KOPT-K1 (cell line): ENCODE results near the gene NR3C2.

Experiments used
- H3K27ac ChIP-seq: fragments of 200-600 bp; sonication (generic); 2 replicates; pipeline ENCODE4 v1.5.1; 2016; ENCODE audit warnings: antibody characterized with exemption, mild to moderate bottlenecking, low read depth, low read length; ENCODE audit not compliant: poor library complexity, severe bottlenecking
- H3K36me3 ChIP-seq: fragments of 200-600 bp; sonication (generic); 2 replicates; pipeline ENCODE4 v1.5.1; 2017; ENCODE audit warnings: antibody characterized with exemption, mild to moderate bottlenecking, low read length, moderate library complexity; ENCODE audit not compliant: insufficient read depth
- H3K9me3 ChIP-seq: fragments of 200-600 bp; sonication (generic); 2 replicates; pipeline ENCODE4 v1.5.1; 2017; ENCODE audit warnings: antibody characterized with exemption, low read length, mild to moderate bottlenecking; ENCODE audit not compliant: insufficient read depth, poor library complexity, severe bottlenecking

NR3C2 gene

DNA sequence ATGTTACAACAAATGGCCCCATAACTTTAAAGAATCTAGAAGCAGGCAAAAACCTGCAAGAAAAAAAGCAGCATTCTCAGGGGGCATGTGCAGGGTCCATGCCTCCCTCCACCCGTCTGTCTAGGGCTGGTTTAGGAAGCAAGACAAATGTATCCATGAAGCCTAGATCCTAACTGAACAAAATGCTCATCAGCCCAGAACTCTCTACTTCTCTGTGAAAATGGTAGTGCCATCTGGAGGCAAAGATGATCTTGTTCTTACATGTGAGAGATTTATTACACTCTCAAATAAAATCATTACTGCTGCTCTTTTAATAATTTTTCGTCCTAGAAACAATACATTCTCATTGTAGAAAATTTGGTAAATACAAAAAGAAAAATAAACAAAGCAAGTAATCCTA, 26.7 kb downstream of the NR3C2 start:
- H3K36me3 ChIP-seq, result no peaks in the 10 kb centered on the region
- H3K27ac ChIP-seq, result no peak overlapping the region
- no peaks in the 10 kb centered on the region for H3K9me3 ChIP-seq

GRCh38 chr4:148412460-148412994, 29.7 kb downstream of the NR3C2 start:
- Histone ChIP-seq H3K36me3 (no peaks in the 10 kb centered on the region), H3K9me3 (no peaks in the 10 kb centered on the region), H3K27ac (no peak overlapping the region)

DNA sequence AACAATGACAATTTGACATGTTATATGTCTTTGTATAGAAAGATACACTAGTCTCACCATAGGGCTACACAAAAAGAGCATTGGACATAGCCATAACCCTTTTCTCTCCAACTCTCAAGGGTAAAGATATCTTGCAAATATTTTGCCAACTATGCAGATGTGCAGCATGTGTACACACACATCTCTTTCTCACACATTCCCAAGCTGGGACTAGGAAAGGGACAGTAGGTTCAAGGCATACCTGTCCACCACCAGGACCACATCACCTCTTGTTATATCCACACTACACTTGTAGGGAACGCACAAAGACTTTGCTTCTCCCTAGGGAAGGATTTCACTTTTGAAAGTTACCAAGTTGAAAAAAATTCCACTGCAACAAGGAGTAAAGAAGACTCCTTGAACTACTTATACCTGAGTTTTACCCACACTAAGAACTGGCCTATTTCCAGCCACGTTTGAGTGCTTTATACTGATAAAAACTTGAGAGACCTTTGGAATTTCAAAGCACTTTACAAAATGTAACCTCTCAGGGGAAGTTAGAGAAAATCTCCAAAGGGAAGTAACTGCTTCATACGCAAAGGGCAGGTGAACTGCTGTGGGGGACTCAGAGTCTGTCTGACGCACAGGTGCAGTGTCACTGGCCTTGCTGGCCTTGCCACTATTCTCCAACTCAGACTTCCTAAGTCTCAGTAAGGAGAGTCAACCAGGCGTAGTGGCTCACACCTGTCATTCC, 36.9 kb downstream of the NR3C2 start:
- H3K9me3 ChIP-seq, result no peaks in the 10 kb centered on the region
- H3K36me3 ChIP-seq, result no peaks in the 10 kb centered on the region
- no peak overlapping the region for H3K27ac ChIP-seq

DNA sequence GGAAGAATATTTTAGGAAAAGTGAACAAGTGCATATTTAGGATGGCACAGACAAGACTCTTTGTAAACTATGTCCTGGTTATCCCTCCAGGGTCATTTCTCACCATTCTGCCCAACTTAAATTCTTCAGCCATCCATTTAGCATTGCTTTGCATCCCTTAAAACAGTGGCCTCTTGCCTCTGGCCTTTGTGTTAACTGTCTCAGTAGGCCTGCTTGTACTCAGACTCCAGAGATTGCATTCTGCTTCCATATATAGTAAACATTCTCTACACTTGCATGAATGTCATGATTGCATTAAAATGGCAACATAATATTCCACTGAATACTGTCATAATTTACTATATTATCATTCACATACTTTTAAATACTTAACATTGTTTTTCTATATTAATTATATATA, 43.2 kb downstream of the NR3C2 start:
- no peaks in the 10 kb centered on the region for H3K9me3 ChIP-seq
- H3K36me3 ChIP-seq, result no peaks in the 10 kb centered on the region
- H3K27ac ChIP-seq, result no peak overlapping the region

DNA sequence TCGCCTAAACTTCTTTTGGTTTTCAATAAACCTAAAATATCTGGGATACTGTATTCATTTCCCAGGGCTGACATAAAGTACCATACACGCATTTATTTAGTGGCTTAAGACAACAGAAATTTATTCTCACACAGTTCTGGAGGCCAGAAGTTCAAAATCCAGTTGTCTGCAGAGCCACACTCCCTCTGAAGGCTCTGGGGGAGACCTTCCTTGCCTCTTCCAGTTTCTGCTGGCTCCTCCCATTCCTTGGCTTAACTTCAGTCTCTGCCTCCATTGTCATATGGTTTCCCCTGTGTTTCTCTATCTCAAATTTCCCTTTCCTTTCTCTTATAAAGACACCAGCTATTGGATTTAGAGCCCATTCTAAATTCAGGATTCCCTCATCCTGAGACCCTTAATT, 44.4 kb downstream of the NR3C2 start:
- H3K36me3 ChIP-seq, result no peaks in the 10 kb centered on the region
- H3K9me3 ChIP-seq, result no peaks in the 10 kb centered on the region
- H3K27ac ChIP-seq, result no peak overlapping the region

- Histone ChIP-seq H3K27ac (no peak overlapping the region), H3K9me3 (no peaks in the 10 kb centered on the region)
Observed at GRCh38 chr4:148396986-148397673, 45.1 kb downstream of the NR3C2 start.

GRCh38 chr4:148395771-148396170, 46.4 kb downstream of the NR3C2 start:
- Histone ChIP-seq H3K9me3 (no peaks in the 10 kb centered on the region), H3K36me3 (no peaks in the 10 kb centered on the region), H3K27ac (no peak overlapping the region)

More at GRCh38 chr4:148396986-148397673, 45.1 kb downstream of the NR3C2 start:
- H3K36me3 ChIP-seq, result no peaks in the 10 kb centered on the region

DNA sequence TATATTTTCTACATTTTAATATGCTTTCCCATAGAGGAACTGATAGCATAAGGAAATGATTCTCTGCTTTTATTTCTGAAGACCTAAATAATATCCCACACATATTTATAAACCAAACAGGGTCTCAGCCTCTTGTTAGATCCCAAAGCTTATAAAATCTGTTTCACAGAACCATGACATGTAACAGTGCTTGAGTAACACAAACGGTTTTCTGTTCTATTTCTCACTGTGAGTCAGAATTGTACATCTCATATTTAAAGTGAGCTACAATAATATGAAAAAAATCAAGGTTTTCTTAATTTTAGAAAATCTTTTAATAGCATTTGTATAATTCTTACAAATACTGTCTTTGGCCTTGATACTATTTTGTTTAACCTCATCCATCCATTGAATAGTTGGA, 51.2 kb downstream of the NR3C2 start:
- Histone ChIP-seq H3K36me3 (no peaks in the 10 kb centered on the region), H3K27ac (no peak overlapping the region), H3K9me3 (no peaks in the 10 kb centered on the region)

DNA sequence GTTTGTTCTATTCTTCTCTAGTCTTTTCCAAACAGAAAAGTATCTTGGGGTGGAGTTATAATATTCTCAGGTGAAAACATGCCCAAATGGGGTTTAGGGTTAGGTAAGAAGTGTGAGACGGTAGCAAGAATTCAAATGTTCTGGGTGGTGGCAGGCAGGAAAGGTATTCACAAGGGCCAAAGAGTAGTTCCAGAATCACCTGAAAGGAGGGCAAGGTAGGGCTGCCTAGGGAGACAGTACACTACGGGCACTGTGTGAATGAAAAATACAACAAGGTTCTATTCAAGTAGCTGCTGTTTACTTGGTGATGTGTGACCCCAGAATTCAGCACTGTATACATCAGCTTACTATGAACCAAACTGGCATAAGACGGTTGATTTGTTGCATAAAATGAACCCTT, 51.9 kb downstream of the NR3C2 start:
- no peaks in the 10 kb centered on the region for H3K36me3 ChIP-seq
- H3K27ac ChIP-seq, result no peak overlapping the region
- H3K9me3 ChIP-seq, result no peaks in the 10 kb centered on the region

GRCh38 chr4:148380291-148380690, 61.9 kb downstream of the NR3C2 start:
- Histone ChIP-seq H3K36me3 (no peaks in the 10 kb centered on the region), H3K27ac (no peak overlapping the region)

DNA sequence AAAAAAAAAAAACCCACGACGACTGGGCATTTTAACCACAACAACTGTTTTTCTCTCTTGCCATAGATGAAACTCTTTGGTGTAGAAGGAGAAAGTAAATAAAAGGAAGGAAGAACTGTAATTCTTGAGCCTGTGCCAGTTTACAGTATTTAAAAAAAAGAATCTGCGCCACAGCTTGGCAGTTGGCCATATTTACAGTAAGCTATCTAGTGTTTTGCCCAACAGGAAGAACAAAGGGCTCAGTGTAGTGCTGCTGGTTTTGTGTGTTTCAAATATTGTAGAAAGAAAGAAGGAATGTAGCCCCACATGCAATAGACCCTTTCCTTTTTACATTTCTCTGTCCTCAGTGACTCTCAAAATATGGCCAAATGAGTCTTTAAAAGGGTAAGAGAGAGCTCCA, 66.1 kb downstream of the NR3C2 start:
- Histone ChIP-seq H3K36me3 (no peaks in the 10 kb centered on the region), H3K27ac (no peak overlapping the region), H3K9me3 (no peaks in the 10 kb centered on the region)

More at GRCh38 chr4:148380291-148380690, 61.9 kb downstream of the NR3C2 start:
- H3K9me3 ChIP-seq, result no peaks in the 10 kb centered on the region

- Histone ChIP-seq H3K9me3 (no peaks in the 10 kb centered on the region), H3K36me3 (no peaks in the 10 kb centered on the region), H3K27ac (no peak overlapping the region)
Observed at GRCh38 chr4:148375584-148375983, 66.6 kb downstream of the NR3C2 start.

DNA sequence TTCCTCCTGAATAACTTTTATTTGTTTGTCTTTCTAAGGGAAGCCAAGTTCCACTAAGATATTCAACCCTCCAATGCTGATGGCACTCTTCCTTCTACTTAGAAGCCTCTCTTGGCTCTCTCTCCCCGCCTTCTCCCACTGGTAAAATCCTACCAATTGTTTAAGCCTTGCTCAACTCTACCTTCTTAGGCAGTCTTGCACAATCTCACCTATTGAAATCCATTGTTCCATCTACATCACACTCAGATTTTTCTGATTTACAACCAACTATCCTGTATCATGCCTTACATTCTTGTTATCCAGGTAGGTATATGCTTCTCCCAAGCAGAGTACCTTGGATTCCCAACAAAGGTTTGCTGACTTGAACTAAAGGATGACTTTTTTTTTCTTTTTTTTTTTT, 69.1 kb downstream of the NR3C2 start:
- Histone ChIP-seq H3K36me3 (no peaks in the 10 kb centered on the region), H3K27ac (no peak overlapping the region), H3K9me3 (no peaks in the 10 kb centered on the region)

GRCh38 chr4:148369919-148370318, 72.3 kb downstream of the NR3C2 start:
- H3K27ac ChIP-seq, result no peak overlapping the region
- no peaks in the 10 kb centered on the region for H3K9me3 ChIP-seq
- no peaks in the 10 kb centered on the region for H3K36me3 ChIP-seq

DNA sequence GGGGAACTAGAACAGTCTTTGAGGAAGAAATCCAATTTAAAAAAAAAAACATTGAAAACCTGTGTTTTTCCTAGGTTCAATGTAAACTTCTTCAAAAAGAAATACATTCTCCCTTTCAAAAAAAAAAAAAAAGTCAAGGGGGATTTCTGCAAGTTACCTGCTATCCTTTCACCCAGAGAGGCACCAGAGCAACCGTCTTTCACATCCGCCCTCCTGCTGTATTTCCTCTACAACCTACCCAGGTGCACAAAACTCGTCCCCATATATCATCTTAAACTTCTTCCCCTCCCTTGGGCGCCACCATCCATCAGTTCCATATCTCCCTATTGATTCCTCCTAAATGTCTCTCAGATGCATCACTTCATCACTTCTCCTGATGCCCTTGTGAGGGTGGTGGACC, 74.5 kb downstream of the NR3C2 start:
- no peak overlapping the region for H3K27ac ChIP-seq
- no peaks in the 10 kb centered on the region for H3K9me3 ChIP-seq
- no peaks in the 10 kb centered on the region for H3K36me3 ChIP-seq

GRCh38 chr4:148366251-148366650, 76.0 kb downstream of the NR3C2 start:
- H3K9me3 ChIP-seq, result no peaks in the 10 kb centered on the region
- no peak overlapping the region for H3K27ac ChIP-seq
- H3K36me3 ChIP-seq, result no peaks in the 10 kb centered on the region
